GM19043 (cell line): ENCODE measurements around the gene ANXA1.
"Not testable (repeated sequence)": the region's sequence is repeated elsewhere in the genome, so short reads cannot be mapped to it uniquely, and the experiment has no call there.

Source experiments
- ATAC-seq: cut with Tn5 transposase; IDR thresholded peaks from one replicate; pipeline ENCODE4 v1.9.1; 2021; ENCODE audit warnings: low read depth; ENCODE audit not compliant: unreplicated experiment

ANXA1 gene

GRCh38 chr9:73166468-73166867, 14.8 kb downstream of the ANXA1 start:
- ATAC-seq = no peak

- no peak for ATAC-seq
Observed at GRCh38 chr9:73167614-73168013, 15.9 kb downstream of the ANXA1 start.

- ATAC-seq = no peak
Observed at GRCh38 chr9:73168298-73168934, 16.8 kb downstream of the ANXA1 start.

GRCh38 chr9:73170185-73170957, 18.7 kb downstream of the ANXA1 start:
- no peak for ATAC-seq

GRCh38 chr9:73172901-73173215, 21.2 kb downstream of the ANXA1 start:
- no peak for ATAC-seq

GRCh38 chr9:73173557-73174329, 22.1 kb downstream of the ANXA1 start:
- ATAC-seq = no peak

GRCh38 chr9:73174330-73174980, 22.8 kb downstream of the ANXA1 start:
- ATAC-seq = no peak

- no peak for ATAC-seq
Observed at GRCh38 chr9:73176450-73176875, 24.8 kb downstream of the ANXA1 start.

GRCh38 chr9:73178044-73178443, 26.4 kb downstream of the ANXA1 start:
- no peak for ATAC-seq

GRCh38 chr9:73179589-73179988, 27.9 kb downstream of the ANXA1 start:
- ATAC-seq = no peak

- no peak for ATAC-seq
Observed at GRCh38 chr9:73180403-73180802, 28.7 kb downstream of the ANXA1 start.

- ATAC-seq = no peak
Observed at GRCh38 chr9:73182928-73183327, 31.3 kb downstream of the ANXA1 start.

- no peak for ATAC-seq
Observed at GRCh38 chr9:73183428-73183827, 31.8 kb downstream of the ANXA1 start.

GRCh38 chr9:73183917-73184861, 32.5 kb downstream of the ANXA1 start:
- no peak for ATAC-seq

- ATAC-seq = not testable (repeated sequence)
Observed at GRCh38 chr9:73191109-73191508, 39.4 kb downstream of the ANXA1 start.

GRCh38 chr9:73194284-73194683, 42.6 kb downstream of the ANXA1 start:
- ATAC-seq = no peak

- ATAC-seq = no peak
Observed at GRCh38 chr9:73199448-73199847, 47.8 kb downstream of the ANXA1 start.

GRCh38 chr9:73199886-73200285, 48.2 kb downstream of the ANXA1 start:
- no peak for ATAC-seq

- no peak for ATAC-seq
Observed at GRCh38 chr9:73200694-73201452, 49.2 kb downstream of the ANXA1 start.
